GM15510 (cell line): ENCODE measurements around the gene MRPL43.

Experiments
- POLR2A ChIP-seq: IDR thresholded peaks from 3 replicates; pipeline ENCODE4 v1.6.1; 2011; ENCODE audit warnings: borderline replicate concordance; ENCODE audit not compliant: insufficient read length; ENCODE audit errors: extremely low read depth

The MRPL43 gene

DNA sequence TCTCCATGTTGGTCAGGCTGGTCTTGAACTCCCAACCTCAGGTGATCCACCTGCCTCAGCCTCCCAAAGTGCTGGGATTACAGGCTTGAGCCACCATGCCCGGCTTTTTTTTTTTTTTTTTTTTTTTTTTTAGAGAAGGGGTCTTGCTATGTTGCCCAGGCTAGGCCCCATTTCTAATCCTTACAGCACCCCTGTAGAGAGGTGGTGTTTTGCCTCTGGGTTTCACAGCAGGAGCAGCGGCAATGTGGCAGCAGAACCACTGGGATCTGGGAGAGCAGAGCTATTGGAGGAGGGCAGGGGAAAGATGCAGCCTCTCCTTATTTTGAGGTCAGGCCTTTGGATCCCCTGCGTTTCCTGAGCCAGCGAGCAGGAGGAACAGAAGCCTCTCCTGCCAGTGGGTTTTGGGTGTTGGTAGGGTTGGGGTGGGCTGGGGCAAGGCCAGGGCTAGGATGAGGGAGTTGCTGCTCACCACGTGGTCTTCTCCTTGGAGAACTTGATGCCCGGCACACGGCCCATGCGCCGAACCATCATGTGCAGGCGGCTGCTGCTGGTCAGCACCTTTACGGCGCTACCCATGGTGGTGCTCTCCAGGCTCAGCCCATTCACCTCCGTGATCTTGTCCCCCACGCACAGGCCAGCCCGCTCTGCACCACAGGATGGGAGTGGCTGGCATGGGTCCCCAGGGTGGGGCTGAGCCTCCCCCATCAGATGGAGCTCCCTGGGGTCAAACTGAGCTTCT is 35.8 kb upstream of the MRPL43 start:
- no peak for TF ChIP-seq POLR2A

DNA sequence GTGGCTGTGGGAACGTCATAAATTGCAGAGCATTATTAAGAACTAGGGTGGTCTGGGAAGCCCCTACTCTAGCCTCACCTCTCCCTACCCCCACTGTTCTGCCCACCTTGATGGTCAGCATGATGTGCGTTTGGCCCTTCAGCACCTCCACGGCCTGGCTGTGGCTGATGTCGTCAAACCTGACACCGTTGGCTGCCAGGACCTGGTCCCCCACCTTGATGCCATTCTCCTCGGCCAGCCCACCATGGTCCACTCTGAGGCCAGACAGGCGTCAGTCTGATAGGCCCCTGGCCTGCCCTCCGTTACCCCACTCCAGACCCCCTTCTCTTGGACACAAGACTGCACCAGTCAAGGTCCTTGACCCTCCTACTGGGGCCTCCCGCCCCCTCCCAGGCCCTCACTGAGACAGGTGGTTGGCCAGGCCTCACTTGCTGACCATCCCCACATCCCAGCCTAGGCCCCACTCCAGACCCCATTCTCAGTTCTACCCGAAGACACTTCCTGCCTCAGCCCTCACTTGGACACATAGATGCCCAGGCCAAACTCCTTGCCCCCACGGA is 34.5 kb upstream of the MRPL43 start:
- no peak for TF ChIP-seq POLR2A

DNA sequence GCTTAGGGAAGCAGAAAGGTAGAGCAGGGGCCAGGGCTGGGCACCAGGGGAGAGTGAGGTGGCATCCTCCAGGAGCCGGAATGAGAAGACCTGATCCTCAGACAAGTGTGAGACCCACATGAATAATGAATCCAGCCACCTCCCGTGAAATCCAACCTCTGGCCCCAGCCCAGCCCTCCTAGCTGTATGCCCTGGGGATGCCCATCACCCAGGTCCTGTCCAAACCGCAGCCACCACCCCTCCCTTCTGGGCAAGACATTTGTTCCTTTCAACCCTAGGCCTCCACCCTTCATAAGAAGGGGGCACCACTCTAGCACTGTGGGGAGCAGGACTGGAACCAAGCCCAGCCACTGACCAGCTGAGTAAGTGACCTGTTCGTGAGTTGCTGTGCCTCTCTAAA is 33.9 kb upstream of the MRPL43 start:
- no peak for TF ChIP-seq POLR2A

DNA sequence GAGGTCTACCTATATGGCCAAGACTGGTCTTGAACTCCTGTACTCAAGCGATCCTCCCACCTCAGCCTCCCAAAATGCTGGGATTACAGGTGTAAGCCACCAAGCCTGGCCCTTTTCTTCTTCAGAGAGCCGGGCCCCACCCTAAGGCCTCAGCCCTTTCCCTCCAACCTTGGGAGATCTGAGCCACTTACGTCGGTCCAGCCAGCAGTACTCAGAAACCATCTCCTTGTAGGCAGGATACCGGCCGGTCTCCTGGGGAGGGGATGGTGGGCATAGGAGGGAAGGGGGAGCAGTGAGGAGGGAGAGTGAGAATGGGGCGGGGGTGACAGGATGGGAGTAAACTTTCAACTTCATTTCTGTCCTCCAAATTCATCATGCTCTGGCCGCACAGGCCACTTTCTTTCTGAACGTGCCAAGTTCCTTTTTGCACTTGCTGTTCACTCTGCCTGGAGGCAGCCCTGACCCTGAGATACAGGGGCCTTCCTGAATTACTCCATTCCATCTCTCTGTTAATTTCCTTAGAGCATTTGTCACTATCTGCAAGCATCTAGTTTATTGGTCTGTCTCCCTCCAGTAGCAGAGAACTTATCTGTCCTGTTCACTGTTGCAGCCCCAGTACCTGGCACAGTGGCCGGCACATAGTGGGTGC is 33.3 kb upstream of the MRPL43 start:
- TF ChIP-seq POLR2A, result no peak

DNA sequence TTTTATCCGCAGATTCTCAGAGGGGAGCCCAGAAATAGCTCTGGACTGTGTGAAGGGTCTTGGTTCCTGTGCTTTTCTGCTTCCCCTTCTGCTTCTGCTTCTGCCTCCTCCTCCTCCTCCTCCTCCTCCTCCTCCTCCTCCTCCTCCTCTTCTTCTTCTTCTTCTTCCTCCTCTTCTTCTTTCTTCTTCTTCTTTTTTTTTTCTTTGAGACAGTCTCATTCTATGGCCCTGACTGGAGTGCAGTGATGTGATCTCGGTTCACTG is 32.1 kb upstream of the MRPL43 start:
- no peak for TF ChIP-seq POLR2A

DNA sequence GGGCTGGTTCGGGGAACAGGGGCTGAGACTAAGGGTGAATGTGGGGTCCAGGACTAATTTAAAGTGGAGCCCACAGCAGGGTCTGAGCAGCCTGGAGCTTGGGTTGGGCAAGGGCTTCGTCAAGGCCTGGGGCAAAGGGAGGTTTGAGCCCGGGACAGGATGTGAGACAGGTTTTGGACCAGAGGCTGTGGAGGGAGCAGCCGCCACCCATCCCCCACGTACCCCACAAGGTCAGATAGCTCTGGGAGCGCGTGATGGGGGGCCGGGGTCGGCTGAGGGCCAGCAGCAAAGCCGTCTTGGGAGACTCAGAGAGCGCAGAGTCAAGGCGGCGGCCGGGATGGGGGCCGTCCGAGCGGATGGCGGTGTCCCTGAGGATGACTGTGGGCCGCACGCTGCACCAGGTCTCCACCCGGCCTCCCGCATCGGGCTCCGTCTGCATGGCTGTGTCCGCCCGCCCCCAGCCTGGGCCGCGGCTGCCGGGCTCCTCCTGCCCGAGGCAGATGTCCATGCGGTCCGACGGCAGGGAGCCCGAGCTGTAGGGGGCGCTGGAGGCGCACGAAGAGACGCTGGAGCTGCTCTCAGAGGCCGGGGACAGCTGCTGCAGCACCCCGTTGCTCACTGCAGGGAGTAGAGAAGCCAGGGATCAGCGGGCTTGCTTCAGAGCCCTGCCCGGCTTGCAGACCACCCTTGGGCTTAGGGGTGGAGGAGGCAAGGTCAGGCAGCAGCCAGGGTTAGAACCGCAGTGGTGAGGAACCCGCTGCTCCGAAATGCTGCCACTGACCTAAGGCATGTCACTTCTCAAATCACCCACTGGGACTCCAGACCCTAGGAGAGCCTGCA is 31.5 kb upstream of the MRPL43 start:
- no peak for TF ChIP-seq POLR2A

DNA sequence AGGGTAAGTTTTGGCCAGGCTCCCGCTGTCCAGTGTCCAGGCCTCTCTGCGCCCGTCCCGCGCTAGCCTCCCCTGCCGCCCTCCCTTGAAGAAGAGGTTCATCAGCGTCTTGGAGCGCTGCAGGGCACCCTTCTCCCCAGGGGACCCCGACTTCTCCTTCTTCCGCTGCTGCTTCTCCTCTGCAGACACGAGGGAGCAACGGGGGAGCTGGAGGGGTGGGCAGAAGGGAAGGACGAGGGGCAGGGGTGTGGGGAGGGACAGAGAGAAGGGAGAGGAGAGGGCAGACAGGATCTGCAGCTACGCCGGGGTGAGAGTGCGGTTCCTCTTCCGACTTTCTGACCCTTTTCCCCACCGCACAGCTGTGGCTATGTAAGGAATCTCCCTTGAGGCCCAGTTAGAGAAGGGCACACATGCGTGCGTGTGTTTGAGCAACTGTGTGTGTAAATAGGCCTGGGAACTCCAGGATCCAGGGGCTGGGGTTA is 30.9 kb upstream of the MRPL43 start:
- TF ChIP-seq POLR2A, result no peak

DNA sequence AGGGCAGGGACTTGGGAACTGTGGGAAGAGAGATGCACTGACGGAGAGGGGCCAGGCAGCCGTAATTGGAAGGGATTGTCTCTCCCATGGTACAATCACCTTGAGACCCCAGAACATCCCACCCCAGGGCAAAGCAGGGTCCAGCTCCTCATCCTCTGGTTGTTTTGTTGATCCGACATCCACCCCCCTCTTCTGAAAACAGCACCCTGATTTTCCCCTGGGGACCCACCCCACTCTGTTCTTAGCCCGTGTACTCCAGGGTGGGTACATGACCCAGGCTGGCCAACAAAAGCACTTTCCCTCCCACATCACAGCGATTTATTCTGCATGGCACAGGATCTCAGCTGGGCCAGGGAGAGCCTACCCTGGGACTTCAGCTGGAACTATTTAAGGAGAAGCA is 29.5 kb upstream of the MRPL43 start:
- TF ChIP-seq POLR2A, result no peak

DNA sequence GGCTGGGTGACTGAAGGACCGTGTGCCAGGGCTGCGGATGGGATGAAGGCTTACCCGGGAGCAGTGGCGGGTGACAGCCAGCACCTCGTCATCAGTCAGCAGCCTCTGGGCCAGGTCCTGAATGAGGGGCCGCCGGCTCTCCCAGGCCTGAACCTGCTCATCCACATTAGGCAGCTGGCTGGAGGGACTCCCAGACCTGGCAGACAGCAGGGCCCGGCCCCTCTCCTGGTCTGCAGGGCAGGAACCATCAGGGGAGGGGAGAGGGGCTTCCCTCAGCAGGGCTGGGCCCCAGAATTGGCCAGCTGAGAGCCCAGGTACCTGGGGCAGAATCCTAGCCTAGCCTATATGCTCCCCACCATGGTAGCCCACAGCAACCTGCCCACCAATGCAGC is 28.3 kb upstream of the MRPL43 start:
- TF ChIP-seq POLR2A, result no peak

DNA sequence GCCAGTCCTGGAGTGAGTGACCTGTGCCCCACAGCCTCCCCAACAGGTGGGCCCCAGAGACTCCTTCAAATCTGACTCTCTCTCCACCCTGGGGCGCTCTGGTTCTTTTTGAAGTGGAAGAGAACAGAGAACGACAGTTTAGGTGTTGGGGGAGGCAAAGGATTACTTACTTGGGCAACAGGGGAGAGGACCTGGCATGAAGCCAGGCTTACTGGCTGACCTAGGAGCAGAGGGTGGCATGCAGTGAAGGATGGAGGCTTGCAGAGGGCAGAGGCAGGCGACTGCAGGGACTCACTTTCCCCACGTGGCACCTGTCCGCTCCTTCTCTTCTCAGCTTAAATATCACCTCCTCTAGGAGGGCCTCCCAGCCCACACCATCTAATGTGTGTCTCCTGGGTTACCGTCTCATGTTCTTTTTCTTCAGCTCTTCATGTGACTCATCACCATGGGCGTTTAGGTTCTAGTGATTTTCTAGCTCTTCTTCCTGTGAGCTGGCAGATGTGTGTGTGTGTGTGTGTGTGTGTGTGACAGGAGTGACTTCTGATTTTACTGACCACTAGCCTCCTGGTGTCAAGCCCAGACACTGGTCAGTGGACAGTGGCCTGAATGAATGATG is 27.8 kb upstream of the MRPL43 start:
- TF ChIP-seq POLR2A, result no peak

DNA sequence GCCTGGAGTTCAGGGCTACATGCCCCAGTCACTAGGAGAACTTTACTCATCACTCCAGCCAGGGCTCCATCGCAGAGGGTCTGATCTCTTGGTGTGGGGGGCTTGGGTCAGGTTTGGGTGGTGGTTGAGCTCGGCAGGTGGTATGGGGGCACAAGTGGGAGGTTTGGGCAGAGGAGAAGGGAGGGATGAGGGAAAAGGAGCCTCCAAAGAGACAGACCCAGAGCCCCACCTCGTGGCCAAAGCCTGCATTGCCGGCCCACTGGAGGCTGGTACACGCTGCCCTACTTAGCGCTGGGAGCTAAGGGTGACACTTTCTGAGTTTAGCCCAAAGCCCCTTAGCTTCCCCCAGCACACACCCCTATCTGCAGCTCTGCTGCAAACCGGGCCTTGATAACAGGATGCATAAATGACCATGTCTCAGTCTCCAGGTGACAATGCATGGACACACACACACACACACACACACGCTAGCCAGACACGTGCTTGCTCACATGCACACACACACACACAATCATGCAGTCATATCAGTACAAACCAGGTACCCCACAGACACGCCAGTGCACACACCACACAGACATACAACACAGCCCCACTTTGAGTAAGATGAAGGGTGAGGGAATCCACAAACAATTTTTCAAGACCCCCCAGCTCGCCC is 27.1 kb upstream of the MRPL43 start:
- TF ChIP-seq POLR2A, result no peak

DNA sequence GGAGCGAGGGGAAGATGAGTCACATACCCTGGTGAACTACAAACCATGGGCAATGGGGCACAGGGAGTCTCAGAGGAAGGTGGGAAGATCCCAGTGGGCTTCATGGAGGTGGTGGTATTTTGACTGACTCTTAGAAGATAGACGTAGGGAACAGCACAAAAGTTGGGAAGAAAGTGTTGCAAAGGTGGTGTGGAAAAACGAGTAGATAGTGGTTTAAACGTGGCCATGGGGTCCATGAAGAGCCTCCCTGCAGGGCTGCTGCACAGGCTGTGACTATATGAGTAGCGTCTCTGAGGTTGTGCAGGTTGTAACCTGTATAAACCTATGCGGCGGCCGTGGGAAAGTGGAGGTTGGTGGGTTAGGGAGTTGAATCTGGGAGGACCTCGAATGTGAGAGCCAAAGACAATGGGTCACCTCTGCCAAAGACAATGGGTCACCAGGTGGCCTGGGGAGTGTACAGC is 26.1 kb upstream of the MRPL43 start:
- TF ChIP-seq POLR2A, result no peak

DNA sequence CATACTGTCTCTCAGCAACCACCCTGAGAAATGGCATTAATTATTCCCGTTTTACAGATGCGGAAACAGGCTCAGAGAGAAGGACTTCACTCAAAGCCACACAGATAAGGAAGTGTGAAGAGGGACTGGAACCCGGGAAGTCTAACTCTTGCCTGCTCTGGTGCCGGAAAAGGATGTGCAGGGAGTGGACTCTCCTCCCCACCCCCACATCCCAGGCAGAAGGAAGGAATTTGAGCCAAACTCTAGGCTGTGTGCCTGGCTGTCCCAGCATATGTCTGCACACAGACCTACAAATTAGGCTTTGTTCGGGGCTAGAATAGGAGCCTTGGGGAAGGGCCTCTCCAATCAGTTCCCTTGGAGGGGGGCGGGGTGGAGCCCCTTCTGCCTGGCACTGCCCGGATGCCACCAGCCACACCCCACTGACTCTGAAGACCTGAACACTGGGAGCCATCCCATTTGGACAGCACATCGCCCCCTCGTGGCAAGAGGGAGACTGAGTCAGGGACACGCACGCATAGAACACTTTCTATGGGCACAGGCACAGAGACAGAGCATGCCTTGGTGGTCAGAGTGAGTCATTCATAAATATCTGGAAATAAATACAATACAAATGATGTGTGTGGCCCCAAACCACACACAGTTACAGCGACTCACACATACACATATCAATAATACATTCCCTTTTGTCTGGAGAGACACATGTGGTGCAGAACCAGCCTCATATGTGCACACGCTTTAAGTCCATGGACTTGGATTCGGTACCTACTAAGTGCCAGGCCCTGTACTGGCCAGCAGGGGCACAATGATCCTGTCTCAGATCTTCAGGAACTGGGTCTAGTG is 25.4 kb upstream of the MRPL43 start:
- TF ChIP-seq POLR2A, result no peak
